HepG2 (cell line): ENCODE data around the gene LRRC8D. TPM values are rescaled to one million over a fixed set of nuclear protein-coding genes. Genes with fewer than 3 reads are reported as not detected.

Experiments used
- ATAC-seq: fragments of 200-7000 bp; cut with Tn5 transposase; 3 replicates; pipeline ENCODE4 v1.9.1; 2020; ENCODE audit warnings: mild to moderate bottlenecking, moderate library complexity
- BruUV-seq: library from RNA; stranded (reverse); fragments of 400-500 nt; replicated peaks from 2 replicates; lab custom pipeline; 2021; lab: Mats Ljungman, UMichigan
- CTCF ChIA-PET: fragments of 300-600 bp; formaldehyde crosslinking; extraction: SDS; loops from one replicate; lab custom pipeline; 2021; ENCODE audit warnings: low total read pairs, inconsistent platforms, low intra/inter-chr PET ratio; lab: Yijun Ruan, JAX
- POLR2A ChIA-PET: fragments of 350-600 bp; sonication (Branson Sonifier 250); formaldehyde crosslinking; loops from one replicate; lab custom pipeline; 2020; ENCODE audit warnings: antibody characterized with exemption, inconsistent platforms; lab: Yijun Ruan, JAX
- DNase-seq: peaks from one replicate; pipeline ENCODE4 v3.0.0-alpha.2; 2015; ENCODE audit warnings: low spot score
- FAIRE-seq: peaks from 3 replicates; lab custom pipeline; 2011; peaks lifted over from hg19 to GRCh38; lab: Jason Lieb, UNC
- H2AFZ ChIP-seq: one replicate; pipeline ENCODE4 v1.6.1; 2011; ENCODE audit warnings: low read length, inconsistent platforms
- H3K27ac ChIP-seq: fragments of 300-600 bp; 3 replicates; pipeline ENCODE4 v1.8.0; 2011; ENCODE audit warnings: mixed run types, mild to moderate bottlenecking, mixed read lengths, low read length, inconsistent platforms; ENCODE audit not compliant: insufficient read depth; ENCODE audit errors: extremely low read length
- H3K27me3 ChIP-seq, 2 experiments: fragments of 200-600 bp in 1 of 2; 2 replicates in 1 of 2; 3 replicates in 1 of 2; pipeline versions ENCODE4 v1.6.0 to v1.8.0; 2011; ENCODE audit warnings: low read length in 2 of 2, mild to moderate bottlenecking in 2 of 2, moderate library complexity in 2 of 2, inconsistent platforms in 1 of 2; ENCODE audit not compliant: insufficient read depth in 2 of 2, control insufficient read depth in 1 of 2
- H3K36me3 ChIP-seq, 2 experiments: fragments of 200-600 bp in 1 of 2; replicated peaks in 1 of 2; 2 replicates in 1 of 2; 3 replicates in 1 of 2; pipeline versions ENCODE4 v1.5.1 to v1.8.0; 2011; ENCODE audit warnings: low read length in 2 of 2, inconsistent platforms in 1 of 2; ENCODE audit not compliant: insufficient read depth in 2 of 2, control insufficient read depth in 1 of 2
- H3K4me1 ChIP-seq: 2 replicates; pipeline ENCODE4 v1.5.1; 2012; ENCODE audit warnings: low read length, inconsistent platforms; ENCODE audit not compliant: insufficient read depth
- H3K4me2 ChIP-seq: 2 replicates; pipeline ENCODE4 v1.6.0; 2011; ENCODE audit warnings: low read depth, low read length, inconsistent platforms
- H3K4me3 ChIP-seq, 3 experiments: fragments of 200-600 bp in 1 of 3; sonication (generic), shearing (Covaris generic) in 1 of 3; replicated peaks in 1 of 3; 2 replicates each; pipeline ENCODE4 v1.5.1; 2011 to 2016; ENCODE audit warnings: low read length in 3 of 3, inconsistent platforms in 2 of 3, low read depth in 2 of 3, mild to moderate bottlenecking in 2 of 3, control low read depth in 1 of 3, mixed read lengths in 1 of 3; ENCODE audit not compliant: insufficient read depth in 1 of 3
- H3K79me2 ChIP-seq: one replicate; pipeline ENCODE4 v1.6.1; 2011; ENCODE audit warnings: low read length, inconsistent platforms; ENCODE audit not compliant: insufficient read depth
- H3K9ac ChIP-seq: 2 replicates; pipeline ENCODE4 v1.6.0; 2011; ENCODE audit warnings: mild to moderate bottlenecking, low read depth, low read length, inconsistent platforms; ENCODE audit not compliant: insufficient read depth
- H3K9me3 ChIP-seq: 2 replicates; pipeline ENCODE4 v1.5.1; 2012; ENCODE audit warnings: mild to moderate bottlenecking, low read length
- H4K20me1 ChIP-seq: 2 replicates; pipeline ENCODE4 v1.6.0; 2011; ENCODE audit warnings: inconsistent platforms, mild to moderate bottlenecking, low read length, moderate library complexity; ENCODE audit not compliant: insufficient read depth
- ATAD3A ChIP-seq: sonication (generic); formaldehyde crosslinking; IDR thresholded peaks from 2 replicates; pipeline ENCODE4 v1.4.0; 2020; ENCODE audit warnings: missing genetic modification reagents
- CCDC6 ChIP-seq: sonication (generic); formaldehyde crosslinking; IDR thresholded peaks from 2 replicates; pipeline ENCODE4 v1.8.1; 2022; ENCODE audit warnings: mild to moderate bottlenecking, missing genetic modification reagents, moderate library complexity
- CEBPB ChIP-seq: IDR thresholded peaks from 2 replicates; pipeline ENCODE4 v1.6.1; 2011; ENCODE audit warnings: low read depth, low read length, improper control_type of control experiment, borderline replicate concordance
- HOXD1 ChIP-seq: sonication (generic); formaldehyde crosslinking; IDR thresholded peaks from 2 replicates; pipeline ENCODE4 v1.5.0; 2020; ENCODE audit warnings: missing genetic modification reagents
- IKZF4 ChIP-seq: sonication (generic); formaldehyde crosslinking; IDR thresholded peaks from 2 replicates; pipeline ENCODE4 v1.5.1; 2020; ENCODE audit warnings: borderline replicate concordance, mild to moderate bottlenecking, low read depth, missing genetic modification reagents; ENCODE audit errors: not compliant biosample characterization
- ISX ChIP-seq: sonication (generic); formaldehyde crosslinking; conservative IDR thresholded peaks from 2 replicates; pipeline ENCODE4 v1.5.0; 2020; ENCODE audit warnings: missing genetic modification reagents
- MAFG ChIP-seq: sonication (generic); formaldehyde crosslinking; IDR thresholded peaks from 2 replicates; pipeline ENCODE4 v1.5.1; 2020; ENCODE audit warnings: mild to moderate bottlenecking, missing genetic modification reagents
- MEF2D ChIP-seq: sonication (generic); formaldehyde crosslinking; IDR thresholded peaks from 2 replicates; pipeline ENCODE4 v1.5.1; 2020; ENCODE audit warnings: mild to moderate bottlenecking, missing genetic modification reagents
- NR2C2 ChIP-seq: sonication (generic); formaldehyde crosslinking; IDR thresholded peaks from 2 replicates; pipeline ENCODE4 v1.4.0; 2020; ENCODE audit warnings: missing genetic modification reagents, mild to moderate bottlenecking, moderate library complexity, borderline replicate concordance
- NR2F1 ChIP-seq, 2 experiments: fragments of 450-650 bp in 1 of 2; formaldehyde crosslinking in 1 of 2; IDR thresholded peaks; 2 replicates each; pipeline versions ENCODE4 v1.5.0 to v1.6.1; 2016 to 2020; ENCODE audit warnings: mild to moderate bottlenecking in 1 of 2, missing compliant biosample characterization in 1 of 2, missing genetic modification reagents in 1 of 2, moderate library complexity in 1 of 2
- RARG ChIP-seq: sonication (generic); formaldehyde crosslinking; IDR thresholded peaks from 2 replicates; pipeline ENCODE4 v1.4.0; 2020; ENCODE audit warnings: low read depth, mild to moderate bottlenecking, missing genetic modification reagents
- SIN3B ChIP-seq: fragments of 150-350 bp; IDR thresholded peaks from 2 replicates; pipeline ENCODE4 v1.6.1; 2014; ENCODE audit warnings: low read length
- TP53 ChIP-seq: sonication (generic); formaldehyde crosslinking; conservative IDR thresholded peaks from 2 replicates; pipeline ENCODE4 v1.4.0; 2020; ENCODE audit warnings: missing genetic modification reagents
- YY1 ChIP-seq: IDR thresholded peaks from 2 replicates; pipeline ENCODE4 v1.6.1; 2011; ENCODE audit warnings: low read length, low read depth, moderate library complexity, mild to moderate bottlenecking; ENCODE audit not compliant: insufficient read depth, insufficient replicate concordance
- ZBTB7B ChIP-seq: sonication (generic); formaldehyde crosslinking; IDR thresholded peaks from 2 replicates; pipeline ENCODE4 v1.4.0; 2020; ENCODE audit warnings: missing genetic modification reagents
- ZC3H4 ChIP-seq: sonication (generic); formaldehyde crosslinking; IDR thresholded peaks from 2 replicates; pipeline ENCODE4 v1.4.0; 2020; ENCODE audit warnings: missing genetic modification reagents, borderline replicate concordance
- ZNF562 ChIP-seq: sonication (generic); formaldehyde crosslinking; IDR thresholded peaks from 2 replicates; pipeline ENCODE4 v1.8.0; 2022; ENCODE audit warnings: missing genetic modification reagents, borderline replicate concordance
- ZNF570 ChIP-seq: sonication (generic); formaldehyde crosslinking; IDR thresholded peaks from 2 replicates; pipeline ENCODE4 v1.4.0; 2020; ENCODE audit warnings: mild to moderate bottlenecking, missing genetic modification reagents, borderline replicate concordance
- ZNF746 ChIP-seq: sonication (generic); formaldehyde crosslinking; IDR thresholded peaks from 2 replicates; pipeline ENCODE4 v1.8.0; 2022; ENCODE audit warnings: mild to moderate bottlenecking, missing genetic modification reagents
- ZNF788 ChIP-seq: sonication (generic); formaldehyde crosslinking; IDR thresholded peaks from 2 replicates; pipeline ENCODE4 v1.5.0; 2020; ENCODE audit warnings: mild to moderate bottlenecking, missing genetic modification reagents, borderline replicate concordance
- ZNF878 ChIP-seq: sonication (generic); formaldehyde crosslinking; IDR thresholded peaks from 2 replicates; pipeline ENCODE4 v1.8.1; 2023; ENCODE audit warnings: mild to moderate bottlenecking, missing genetic modification reagents, moderate library complexity
- ZSCAN30 ChIP-seq: sonication (generic); formaldehyde crosslinking; IDR thresholded peaks from 2 replicates; pipeline ENCODE4 v1.5.0; 2020; ENCODE audit warnings: mild to moderate bottlenecking, missing genetic modification reagents
- WGBS: methylation state at CpG from one replicate; pipeline ENCODE4 v1.1.6; 2017; ENCODE audit warnings: low lambda C conversion rate; 5-methylcytosine and 5-hydroxymethylcytosine counted together
- in situ Hi-C: cut with HindIII; loops from 2 replicates; pipeline ENCODE4 v1.10.0; 2017; ENCODE audit warnings: low pct_unique_long_range_greater_than_20kb; ENCODE audit not compliant: extremely low pct_ligation_motif_present
- intact Hi-C: fragments of 100-400 bp; cut with micrococcal nuclease; formaldehyde crosslinking; loops from one replicate; pipeline ENCODE4 v1.10.0; 2022; ENCODE audit not compliant: unreplicated experiment
- polyA plus RNA-seq, 8 experiments: library from polyadenylated mRNA; depleted of rRNA in 3 of 8; stranded (reverse) in 7 of 8; unstranded in 1 of 8; fragments of >200 nt; fragmentation: Illumina TruSeq in 4 of 8; extraction: Trizol in 4 of 8; gene quantifications; 2 replicates each; pipeline versions ENCODE4 v1.2.1 to v1.2.3, GENCODE V29; 2011 to 2016; ENCODE audit warnings: low read depth in 4 of 8, missing spikeins in 1 of 8, mixed read lengths in 1 of 8; ENCODE audit not compliant: insufficient read depth in 1 of 8
- total RNA-seq, 5 experiments: library from RNA; depleted of rRNA; stranded (reverse); fragments of >200 nt; fragmentation: Illumina TruSeq; extraction: Trizol; gene quantifications; 2 replicates each; pipeline ENCODE4 v1.2.3, GENCODE V29; 2016; ENCODE audit warnings: low read depth in 1 of 5
- TF ChIP-seq, protein P1 (sequence below): sonication (generic); formaldehyde crosslinking; conservative IDR thresholded peaks from 2 replicates; pipeline ENCODE4 v1.4.0; 2020; ENCODE audit warnings: missing genetic modification reagents
- TF ChIP-seq, protein P2 (sequence below): sonication (generic); formaldehyde crosslinking; IDR thresholded peaks from 2 replicates; pipeline ENCODE4 v1.4.0; 2020; ENCODE audit warnings: mild to moderate bottlenecking, low read depth, missing genetic modification reagents

The LRRC8D gene
- total and polyA plus RNA-seq, 2 of the 13 experiments (the other 11 are each of a cell fraction or from before 2014, with no cell fraction given) = 29.9 to 45.5 TPM

DNA sequence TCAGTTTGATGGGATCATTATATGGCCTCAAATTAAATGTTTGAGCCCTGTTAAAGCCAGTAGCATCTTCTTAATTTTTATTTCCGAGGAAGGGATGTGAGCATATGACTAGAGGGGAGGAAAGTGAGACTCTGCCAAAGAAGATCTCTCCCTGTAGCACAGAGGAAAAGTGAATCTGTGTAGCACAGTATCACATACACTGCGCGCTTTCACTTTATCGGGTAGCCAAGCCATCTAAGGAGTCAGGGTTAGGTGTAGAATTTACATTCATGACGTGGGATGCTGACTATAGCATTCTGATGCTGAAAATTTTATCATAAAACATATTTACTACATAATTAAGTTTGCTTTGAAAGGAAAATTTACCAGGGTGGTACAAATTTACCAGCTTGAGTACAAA lies 24.0 kb downstream of the LRRC8D start (continued):
- TF ChIP-seq RARG (CRISPR knock-in tag) (no peak), IKZF4 (no peak), MAFG (CRISPR knock-in tag) (no peak), CCDC6 (CRISPR knock-in tag) (no peak)

DNA sequence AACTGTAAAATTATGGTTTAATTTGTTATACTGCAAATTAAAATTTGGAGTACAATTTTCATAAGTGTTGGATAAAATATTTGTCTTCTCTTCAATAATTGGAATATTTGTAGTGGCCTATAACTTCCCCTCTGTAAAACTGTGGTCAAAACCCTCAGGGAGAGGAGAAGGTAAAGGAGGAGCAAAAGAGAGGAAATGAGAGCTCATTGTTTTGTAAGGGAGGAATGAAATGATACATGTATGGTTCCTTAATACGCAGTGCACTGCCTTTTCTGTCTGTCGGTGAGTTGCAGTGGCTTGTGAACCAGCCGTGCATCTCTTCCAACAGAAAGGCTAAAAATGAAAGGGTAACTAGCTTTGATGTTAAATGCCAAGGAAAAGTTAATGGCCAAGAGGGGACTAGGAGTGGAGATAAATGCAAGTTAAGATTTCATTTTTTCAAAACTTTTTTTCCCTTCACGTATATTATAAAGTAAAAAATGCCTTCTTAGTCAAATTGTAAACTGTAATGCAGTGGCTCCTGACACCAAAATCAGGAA lies 26.4 kb downstream of the LRRC8D start:
- no TSS peak for BruUV-seq
- Histone ChIP-seq H2AFZ (no peak overlapping the region), H3K4me3 (no peak overlapping the region), H3K27ac (no peak overlapping the region), H4K20me1 (no peaks in the 10 kb centered on the region; the same call in 1 of the 2 replicates), H3K9me3 (no peaks in the 10 kb centered on the region), H3K27me3 (no peaks in the 10 kb centered on the region), H3K36me3 (peaks cover 0 to 63% of the 10 kb centered on the region in 2 experiments), H3K4me1 (peaks cover 26% of the 10 kb centered on the region), H3K9ac (no peak overlapping the region), H3K79me2 (peaks cover 51% of the 10 kb centered on the region), H3K4me2 (no peak overlapping the region)
- DNase-seq (no peak), ATAC-seq (no peak), FAIRE-seq (no peak)
- ChIA-PET CTCF (no interaction called here), POLR2A (interaction anchor here (1.2 kb wide), 1 partner anchor 25 kb away, joined by 5 read pairs; no protein-coding TSS in a partner anchor)
- in situ Hi-C loops = no loop called here
- intact Hi-C loops = no loop called here
- TF ChIP-seq NR2C2 (CRISPR knock-in tag) = no peak
- no peak for TF ChIP-seq CEBPB
- no peak for TF ChIP-seq NR2F1 (CRISPR knock-in tag; IDR thresholded peaks at IDR 0.05)
- TF ChIP-seq ZNF570 (CRISPR knock-in tag) = no peak
- no peak for TF ChIP-seq HOXD1 (CRISPR knock-in tag)
- TF ChIP-seq ISX (CRISPR knock-in tag) = no peak
- TF ChIP-seq ATAD3A (CRISPR knock-in tag) = no peak
- TF ChIP-seq ZNF562 (CRISPR knock-in tag) = no peak
- no peak for TF ChIP-seq YY1
- TF ChIP-seq MEF2D (CRISPR knock-in tag) = no peak
- no peak for TF ChIP-seq ZSCAN30 (CRISPR knock-in tag)
- TF ChIP-seq, protein P1, sequence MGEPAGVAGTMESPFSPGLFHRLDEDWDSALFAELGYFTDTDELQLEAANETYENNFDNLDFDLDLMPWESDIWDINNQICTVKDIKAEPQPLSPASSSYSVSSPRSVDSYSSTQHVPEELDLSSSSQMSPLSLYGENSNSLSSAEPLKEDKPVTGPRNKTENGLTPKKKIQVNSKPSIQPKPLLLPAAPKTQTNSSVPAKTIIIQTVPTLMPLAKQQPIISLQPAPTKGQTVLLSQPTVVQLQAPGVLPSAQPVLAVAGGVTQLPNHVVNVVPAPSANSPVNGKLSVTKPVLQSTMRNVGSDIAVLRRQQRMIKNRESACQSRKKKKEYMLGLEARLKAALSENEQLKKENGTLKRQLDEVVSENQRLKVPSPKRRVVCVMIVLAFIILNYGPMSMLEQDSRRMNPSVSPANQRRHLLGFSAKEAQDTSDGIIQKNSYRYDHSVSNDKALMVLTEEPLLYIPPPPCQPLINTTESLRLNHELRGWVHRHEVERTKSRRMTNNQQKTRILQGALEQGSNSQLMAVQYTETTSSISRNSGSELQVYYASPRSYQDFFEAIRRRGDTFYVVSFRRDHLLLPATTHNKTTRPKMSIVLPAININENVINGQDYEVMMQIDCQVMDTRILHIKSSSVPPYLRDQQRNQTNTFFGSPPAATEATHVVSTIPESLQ (CRISPR knock-in tag) = no peak
- TF ChIP-seq ZNF788 = no peak
- no peak for TF ChIP-seq ZNF746 (CRISPR knock-in tag)
- TF ChIP-seq, protein P2, sequence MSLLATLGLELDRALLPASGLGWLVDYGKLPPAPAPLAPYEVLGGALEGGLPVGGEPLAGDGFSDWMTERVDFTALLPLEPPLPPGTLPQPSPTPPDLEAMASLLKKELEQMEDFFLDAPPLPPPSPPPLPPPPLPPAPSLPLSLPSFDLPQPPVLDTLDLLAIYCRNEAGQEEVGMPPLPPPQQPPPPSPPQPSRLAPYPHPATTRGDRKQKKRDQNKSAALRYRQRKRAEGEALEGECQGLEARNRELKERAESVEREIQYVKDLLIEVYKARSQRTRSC (CRISPR knock-in tag) = no peak
- TF ChIP-seq ZNF878 (CRISPR knock-in tag) = no peak
- TF ChIP-seq TP53 (CRISPR knock-in tag) = no peak
- no peak for TF ChIP-seq ZBTB7B (CRISPR knock-in tag)
- no peak for TF ChIP-seq ZC3H4 (CRISPR knock-in tag)
- TF ChIP-seq SIN3B = no peak
- WGBS = 95% methylated on average over 4 of the region's 4 CpGs
